ENCODE results near the gene CACNG6. TPM values are rescaled to one million over a fixed set of nuclear protein-coding genes. Genes with fewer than 3 reads are reported as not detected.

The CACNG6 gene
- total RNA-seq, 6 experiments from 2014 or later: not detected

GRCh38 chr19:54001496-54001895, 10.1 kb downstream of the CACNG6 start:
- Histone ChIP-seq H3K4me3 (no peak overlapping the region), H3K27me3 (no peaks in the 10 kb centered on the region), H3K9me3 (no peaks in the 10 kb centered on the region), H3K4me1 (no peaks in the 10 kb centered on the region), H3K27ac (no peak overlapping the region), H3K36me3 (no peaks in the 10 kb centered on the region)
- WGBS (ENCODE audit: insufficient coverage, low coverage, low lambda C conversion rate, missing lambda C conversion rate): 58% methylated on average over 2 of the region's 2 CpGs
- ATAC-seq: no peak
- intact Hi-C loops (cut with DNase I): no loop called here
- no peak for DNase-seq
- TF ChIP-seq CTCF (IDR thresholded peaks at IDR 0.05) (no peak), POLR2A (IDR thresholded peaks at IDR 0.05) (no peak)

GRCh38 chr19:54002495-54003315, 11.3 kb downstream of the CACNG6 start:
- no peaks in the 10 kb centered on the region for H3K4me1 ChIP-seq
- WGBS (ENCODE audit: insufficient coverage, low coverage, low lambda C conversion rate, missing lambda C conversion rate): 44% methylated on average over 10 of the region's 10 CpGs
- H3K27ac ChIP-seq: no peak overlapping the region
- no peak for TF ChIP-seq POLR2A (IDR thresholded peaks at IDR 0.05)
- no peak for TF ChIP-seq CTCF (IDR thresholded peaks at IDR 0.05)
- no peak overlapping the region for H3K4me3 ChIP-seq
- intact Hi-C loops (cut with DNase I): no loop called here
- H3K9me3 ChIP-seq: no peaks in the 10 kb centered on the region
- DNase-seq (no peak), ATAC-seq (no peak)
- H3K36me3 ChIP-seq: no peaks in the 10 kb centered on the region
- no peaks in the 10 kb centered on the region for H3K27me3 ChIP-seq

GRCh38 chr19:54009440-54009839, 18.0 kb downstream of the CACNG6 start:
- Histone ChIP-seq H3K27ac (no peak overlapping the region), H3K4me3 (no peak overlapping the region), H3K36me3 (no peaks in the 10 kb centered on the region), H3K27me3 (no peaks in the 10 kb centered on the region), H3K4me1 (no peaks in the 10 kb centered on the region), H3K9me3 (no peaks in the 10 kb centered on the region)
- intact Hi-C loops (cut with DNase I): no loop called here
- DNase-seq (no peak), ATAC-seq (no peak)
- WGBS (ENCODE audit: insufficient coverage, low coverage, low lambda C conversion rate, missing lambda C conversion rate): 73% methylated on average over 8 of the region's 8 CpGs
- TF ChIP-seq CTCF (IDR thresholded peaks at IDR 0.05) (no peak), POLR2A (IDR thresholded peaks at IDR 0.05) (no peak)

GRCh38 chr19:54010474-54010873, 19.0 kb downstream of the CACNG6 start:
- no peaks in the 10 kb centered on the region for H3K27me3 ChIP-seq
- no peaks in the 10 kb centered on the region for H3K9me3 ChIP-seq
- no peaks in the 10 kb centered on the region for H3K4me1 ChIP-seq
- H3K27ac ChIP-seq: no peak overlapping the region
- DNase-seq (no peak), ATAC-seq (no peak)
- TF ChIP-seq POLR2A (IDR thresholded peaks at IDR 0.05) (no peak), CTCF (IDR thresholded peaks at IDR 0.05) (no peak)
- H3K36me3 ChIP-seq: no peaks in the 10 kb centered on the region
- no peak overlapping the region for H3K4me3 ChIP-seq
- WGBS (ENCODE audit: insufficient coverage, low coverage, low lambda C conversion rate, missing lambda C conversion rate): 88% methylated on average over 6 of the region's 6 CpGs
- intact Hi-C loops (cut with DNase I): loop anchor here in 1 of 2 donors (10.0 kb wide), 1 partner anchor 96 kb away; no protein-coding TSS in a partner anchor
